GM12878 (cell line): ENCODE measurements around the gene NPTN.

Experiments
- ATF7 ChIP-seq: fragments of 450-650 bp; IDR thresholded peaks from 2 replicates; pipeline ENCODE4 v1.6.1; 2016; ENCODE audit warnings: low read depth, mild to moderate bottlenecking
- BRCA1 ChIP-seq: IDR thresholded peaks from 2 replicates; pipeline ENCODE4 v1.6.1; 2011; ENCODE audit warnings: low read depth, low read length, improper control_type of control experiment
- CTCF ChIP-seq, 3 experiments: IDR thresholded peaks in 2 of 3; conservative IDR thresholded peaks in 1 of 3; 2 replicates each; pipeline ENCODE4 v1.5.1; 2011; ENCODE audit warnings: low read depth in 3 of 3, low read length in 3 of 3, mild to moderate bottlenecking in 3 of 3, control low read depth in 2 of 3, moderate library complexity in 2 of 3, inconsistent platforms in 1 of 3, mixed read lengths in 1 of 3; ENCODE audit not compliant: control insufficient read depth in 2 of 3, insufficient read depth in 1 of 3; ENCODE audit errors: extremely low read depth in 1 of 3
- NFIC ChIP-seq: IDR thresholded peaks from 2 replicates; pipeline ENCODE4 v1.6.1; 2012; ENCODE audit warnings: low read depth, mild to moderate bottlenecking, inconsistent platforms, low read length, moderate library complexity
- RAD51 ChIP-seq: fragments of 450-650 bp; IDR thresholded peaks from 2 replicates; pipeline ENCODE4 v1.6.1; 2016; ENCODE audit warnings: moderate library complexity, mild to moderate bottlenecking, inconsistent platforms
- RCOR1 ChIP-seq: conservative IDR thresholded peaks from 2 replicates; pipeline ENCODE4 v1.6.1; 2012; ENCODE audit warnings: low read depth, low read length, improper control_type of control experiment
- RUNX3 ChIP-seq: IDR thresholded peaks from 2 replicates; pipeline ENCODE4 v1.6.1; 2012; ENCODE audit warnings: low read length, inconsistent platforms
- TAF1 ChIP-seq: IDR thresholded peaks from 2 replicates; pipeline ENCODE4 v1.6.1; 2011; ENCODE audit warnings: mild to moderate bottlenecking, low read depth, low read length, borderline replicate concordance
- TCF12 ChIP-seq: IDR thresholded peaks from 2 replicates; pipeline ENCODE4 v1.6.1; 2011; ENCODE audit warnings: low read depth, mild to moderate bottlenecking, low read length
- ZNF24 ChIP-seq: fragments of 450-650 bp; IDR thresholded peaks from 2 replicates; pipeline ENCODE4 v1.6.1; 2017; ENCODE audit warnings: antibody characterized with exemption, mild to moderate bottlenecking
- ZSCAN29 ChIP-seq: fragments of 450-650 bp; IDR thresholded peaks from 2 replicates; pipeline ENCODE4 v1.6.1; 2017; ENCODE audit warnings: mild to moderate bottlenecking, moderate library complexity

DNA sequence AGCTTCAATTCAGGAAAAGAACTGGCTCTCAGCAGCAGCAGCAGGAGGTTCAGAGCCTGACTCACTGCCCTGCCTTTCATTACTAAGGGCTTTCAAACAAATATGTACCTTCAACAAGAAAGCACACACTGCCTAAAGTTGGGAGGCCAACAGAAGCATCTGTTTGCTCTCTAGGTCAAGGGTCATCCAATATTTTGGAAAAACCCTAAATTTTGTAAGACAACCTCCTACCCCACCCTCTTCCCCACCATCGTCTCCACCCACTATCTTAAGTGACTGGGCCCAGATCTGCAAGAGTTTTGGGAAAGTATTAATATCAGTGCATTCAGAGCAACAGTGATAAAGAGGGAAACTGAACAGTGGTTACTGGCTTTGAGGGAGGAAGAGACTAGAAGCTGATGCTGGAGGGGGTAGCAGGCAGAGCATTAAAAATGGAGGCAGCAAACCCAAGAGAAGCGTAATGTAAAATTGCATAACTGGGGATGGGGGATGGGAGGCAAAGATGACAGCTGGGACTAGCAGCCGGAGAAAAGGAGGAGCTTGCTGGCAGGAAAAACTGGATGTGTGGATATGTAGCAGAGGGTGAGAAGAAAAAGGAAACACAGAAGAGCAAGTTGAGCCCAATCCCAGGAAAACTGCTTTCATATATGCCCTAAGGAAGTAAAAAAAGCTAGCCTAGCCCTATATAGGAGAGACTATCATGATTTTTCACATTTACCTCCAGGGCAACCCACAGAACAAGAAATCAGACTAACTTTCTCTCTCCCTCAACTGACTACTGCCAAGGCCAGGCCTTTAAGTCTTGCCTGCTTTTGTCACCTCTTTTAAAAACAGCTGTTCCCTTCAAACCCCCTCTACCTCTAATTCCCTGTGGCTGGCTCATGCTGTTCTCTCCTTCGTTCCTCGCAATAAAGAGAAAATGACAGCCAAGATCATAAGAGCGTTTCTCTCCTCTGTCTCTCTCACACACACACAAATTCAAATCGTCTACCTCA, 31.4 kb downstream of the NPTN start:
- no peak for TF ChIP-seq ZSCAN29
- TF ChIP-seq CTCF (IDR thresholded peaks at IDR 0.05 in 2 of 3, conservative IDR thresholded peaks at IDR 0.05 in 1 of 3; ENCODE audit: control insufficient read depth in 2 of 3, extremely low read depth in 1 of 3, insufficient read depth in 1 of 3, low read depth in 3 of 3, low read length in 3 of 3): no peak
- TF ChIP-seq TAF1: no peak
- no peak for TF ChIP-seq RCOR1
- TF ChIP-seq BRCA1: no peak
- TF ChIP-seq ATF7: no peak
- no peak for TF ChIP-seq RUNX3
- no peak for TF ChIP-seq TCF12
- TF ChIP-seq NFIC: no peak
- TF ChIP-seq RAD51: no peak
- no peak for TF ChIP-seq ZNF24
